Measurements from ENCODE around the gene PLCG2.

DNA sequence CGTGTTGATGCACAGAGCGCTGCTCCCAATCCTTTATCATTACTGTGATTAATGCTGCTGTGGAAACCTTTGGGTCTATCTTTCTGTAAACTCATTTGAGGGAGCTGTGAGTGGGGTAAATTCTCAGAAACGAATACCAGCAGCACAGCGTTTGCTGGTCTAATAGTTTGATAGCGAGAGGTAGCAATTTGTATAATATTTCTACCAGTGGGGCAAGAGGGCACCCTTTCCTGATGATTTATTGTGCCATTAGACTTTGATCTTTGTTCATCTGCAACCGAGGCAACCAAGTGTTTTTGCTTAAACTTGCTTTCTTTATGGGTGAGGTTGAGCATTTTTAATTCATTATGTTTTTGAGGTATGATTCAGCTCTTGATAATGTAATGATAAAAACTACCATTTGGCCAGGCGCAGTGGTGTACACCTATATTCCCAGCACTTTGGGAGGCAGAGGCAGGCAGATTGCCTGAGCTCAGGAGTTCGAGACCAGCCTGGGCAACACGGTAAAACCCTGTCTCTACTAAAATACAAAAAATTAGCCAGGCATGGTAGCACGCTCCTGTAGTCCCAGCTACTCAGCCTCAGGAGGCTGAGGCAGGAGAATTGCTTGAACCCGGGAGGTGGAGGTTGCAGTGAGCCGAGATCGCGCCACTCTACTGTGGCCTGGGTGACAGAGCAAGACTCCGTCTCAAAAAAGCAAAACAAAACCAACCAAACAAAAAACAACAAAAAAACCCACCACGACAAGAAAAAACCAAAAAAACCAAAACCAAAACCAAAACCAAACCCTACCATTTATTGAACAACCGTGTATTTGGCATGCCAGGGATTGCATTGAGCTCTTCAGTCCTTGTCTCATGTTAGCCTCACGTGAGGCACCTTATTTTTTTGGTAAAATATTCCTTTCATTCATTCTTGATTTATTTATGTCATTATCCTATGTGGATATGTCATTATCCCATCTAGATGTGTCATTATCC, 81.5 kb downstream of the PLCG2 start:
- TF ChIP-seq, protein P1, sequence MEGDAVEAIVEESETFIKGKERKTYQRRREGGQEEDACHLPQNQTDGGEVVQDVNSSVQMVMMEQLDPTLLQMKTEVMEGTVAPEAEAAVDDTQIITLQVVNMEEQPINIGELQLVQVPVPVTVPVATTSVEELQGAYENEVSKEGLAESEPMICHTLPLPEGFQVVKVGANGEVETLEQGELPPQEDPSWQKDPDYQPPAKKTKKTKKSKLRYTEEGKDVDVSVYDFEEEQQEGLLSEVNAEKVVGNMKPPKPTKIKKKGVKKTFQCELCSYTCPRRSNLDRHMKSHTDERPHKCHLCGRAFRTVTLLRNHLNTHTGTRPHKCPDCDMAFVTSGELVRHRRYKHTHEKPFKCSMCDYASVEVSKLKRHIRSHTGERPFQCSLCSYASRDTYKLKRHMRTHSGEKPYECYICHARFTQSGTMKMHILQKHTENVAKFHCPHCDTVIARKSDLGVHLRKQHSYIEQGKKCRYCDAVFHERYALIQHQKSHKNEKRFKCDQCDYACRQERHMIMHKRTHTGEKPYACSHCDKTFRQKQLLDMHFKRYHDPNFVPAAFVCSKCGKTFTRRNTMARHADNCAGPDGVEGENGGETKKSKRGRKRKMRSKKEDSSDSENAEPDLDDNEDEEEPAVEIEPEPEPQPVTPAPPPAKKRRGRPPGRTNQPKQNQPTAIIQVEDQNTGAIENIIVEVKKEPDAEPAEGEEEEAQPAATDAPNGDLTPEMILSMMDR (IDR thresholded peaks at IDR 0.05): no peak
- TF ChIP-seq POLR2A (IDR thresholded peaks at IDR 0.05): no peak
